Activated naive CD8-positive, alpha-beta T cell treated with anti-CD3 and anti-CD28 coated beads, Interleukin-2, amount 10 ng/mL, durations not matched to agents 7 days and 5 days (primary cell): ENCODE results near the gene NID2. TPM values are rescaled to one million over a fixed set of nuclear protein-coding genes. Genes with fewer than 3 reads are reported as not detected.
A peak's percentile ranks its signal among the peaks of the same experiment; 100 is the strongest.

Experiments used
- ATAC-seq: fragments of 150-1000 bp; cut with Tn5 transposase; one replicate; pipeline ENCODE4 v1.10.0; 2021; ENCODE audit warnings: low read depth, moderate library complexity
- POLR2A ChIA-PET: fragments of 350-600 bp; sonication (Branson Sonifier 250); formaldehyde crosslinking; loops from one replicate; lab custom pipeline; 2021; ENCODE audit warnings: antibody characterized with exemption; lab: Charles Lee
- DNase-seq: peaks from one replicate; pipeline ENCODE4 v3.0.0; 2021
- H3K27ac Mint-ChIP-seq: one replicate; pipeline ENCODE4 v1.8.0; 2022; ENCODE audit warnings: mild to moderate bottlenecking, mixed read lengths
- H3K27me3 Mint-ChIP-seq: one replicate; pipeline ENCODE4 v1.8.0; 2022; ENCODE audit warnings: mild to moderate bottlenecking, moderate library complexity, mixed read lengths
- H3K36me3 Mint-ChIP-seq: one replicate; pipeline ENCODE4 v1.8.0; 2021; ENCODE audit warnings: mild to moderate bottlenecking, mixed read lengths
- H3K4me1 Mint-ChIP-seq: one replicate; pipeline ENCODE4 v1.8.0; 2021; ENCODE audit warnings: mixed read lengths
- H3K4me3 Mint-ChIP-seq: one replicate; pipeline ENCODE4 v1.8.0; 2022; ENCODE audit warnings: mild to moderate bottlenecking, moderate library complexity, mixed read lengths
- H3K9me3 Mint-ChIP-seq: one replicate; pipeline ENCODE4 v1.8.0; 2021; ENCODE audit warnings: mixed read lengths
- total RNA-seq, 2 experiments: library from RNA; stranded (reverse); gene quantifications; one replicate each; pipeline ENCODE4 v1.2.3, GENCODE V29; 2021

NID2 gene
- total RNA-seq, 2 experiments from 2014 or later: 0.20 to 0.36 TPM

- H3K27me3 Mint-ChIP-seq: no peaks in the 10 kb centered on the region
- no peak for ATAC-seq
- DNase-seq: no peak
- H3K4me3 Mint-ChIP-seq: peak overlapping the region; percentile 88
- POLR2A ChIA-PET: no interaction called here
- H3K27ac Mint-ChIP-seq: peak overlapping the region; percentile 96
- no peaks in the 10 kb centered on the region for H3K9me3 Mint-ChIP-seq
- peaks cover 6% of the 10 kb centered on the region for H3K36me3 Mint-ChIP-seq
- peaks cover 30% of the 10 kb centered on the region for H3K4me1 Mint-ChIP-seq
Measured at GRCh38 chr14:51990488-51990887, 78.4 kb downstream of the NID2 start.

- POLR2A ChIA-PET: interaction anchor here (1.0 kb wide), 2 partner anchors 129 to 143 kb away, joined by 3 read pairs; partner anchors contain the start of gene GNG2
- peak within 1 kb of the TSS; percentile 88 for H3K4me3 Mint-ChIP-seq
- H3K27ac Mint-ChIP-seq: peak within 1 kb of the TSS; percentile 96
- H3K27me3 Mint-ChIP-seq: no peaks in the 10 kb centered on the region
- DNase-seq: peak; percentile 94
- peak; percentile 97 for ATAC-seq
- H3K9me3 Mint-ChIP-seq: no peaks in the 10 kb centered on the region
- peaks cover 25% of the 10 kb centered on the region for H3K4me1 Mint-ChIP-seq
- H3K36me3 Mint-ChIP-seq: peaks cover 4% of the 10 kb centered on the region
Measured at GRCh38 chr14:51989293-51990234, 79.3 kb downstream of the NID2 start, which contains the start of gene RTRAF. TSS of gene RTRAF (plus strand) at chr14:51989546. CDS start at chr14:51989640, 94 bp downstream.

GRCh38 chr14:51988221-51988620, 80.6 kb downstream of the NID2 start:
- Mint-ChIP-seq H3K9me3 (peaks cover 2% of the 10 kb centered on the region), H3K4me1 (peaks cover 19% of the 10 kb centered on the region), H3K36me3 (peaks cover 2% of the 10 kb centered on the region), H3K27ac (no peak overlapping the region), H3K4me3 (peak overlapping the region; percentile 88), H3K27me3 (no peaks in the 10 kb centered on the region)
- DNase-seq (no peak), ATAC-seq (no peak)
- POLR2A ChIA-PET: no interaction called here

DNA sequence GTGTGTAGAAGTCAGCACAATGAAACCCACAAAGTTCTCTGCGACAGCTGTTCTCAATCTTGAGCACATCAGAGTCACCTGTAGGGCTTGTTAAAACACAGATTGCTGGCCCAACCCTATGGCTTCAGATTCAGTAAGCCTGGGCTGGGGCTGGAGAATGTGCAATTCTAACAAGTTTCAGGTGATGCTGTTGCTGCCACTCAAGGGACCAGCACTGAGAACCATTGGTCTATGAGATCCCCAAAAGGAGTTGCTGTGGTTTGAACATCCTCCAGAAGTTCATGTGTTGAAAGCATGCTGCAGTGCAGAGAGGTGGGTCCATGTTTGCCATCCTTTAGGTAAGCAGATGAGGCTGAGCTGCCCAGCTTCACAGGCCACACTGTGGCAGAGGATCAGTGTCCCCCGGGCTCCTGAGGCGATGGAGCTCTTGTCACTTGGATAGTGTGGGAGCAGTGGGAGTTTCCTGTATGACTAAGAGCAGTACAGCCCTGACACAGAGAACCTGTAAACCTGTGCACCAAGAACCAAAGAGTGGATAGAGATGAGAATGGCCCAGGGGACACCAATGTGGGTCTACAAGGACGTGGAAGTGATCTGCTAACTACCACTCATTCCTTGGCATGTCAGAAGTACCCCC, 87.5 kb downstream of the NID2 start:
- DNase-seq (no peak), ATAC-seq (peak; percentile 46)
- Mint-ChIP-seq H3K36me3 (peaks cover 4% of the 10 kb centered on the region), H3K4me3 (no peak overlapping the region), H3K9me3 (peaks cover 2% of the 10 kb centered on the region), H3K4me1 (peaks cover 13% of the 10 kb centered on the region), H3K27me3 (peaks cover 1% of the 10 kb centered on the region), H3K27ac (no peak overlapping the region)
- POLR2A ChIA-PET: no interaction called here

- peaks cover 2% of the 10 kb centered on the region for H3K9me3 Mint-ChIP-seq
- H3K4me3 Mint-ChIP-seq: no peak overlapping the region
- no peak overlapping the region for H3K27ac Mint-ChIP-seq
- peaks cover 13% of the 10 kb centered on the region for H3K4me1 Mint-ChIP-seq
- DNase-seq (peak; percentile 78), ATAC-seq (peak; percentile 61)
- POLR2A ChIA-PET: interaction anchor here (1.4 to 1.5 kb wide), 2 partner anchors 112 to 119 kb away, joined by 3 to 4 read pairs; partner anchors contain the start of gene GNG2
- peaks cover 1% of the 10 kb centered on the region for H3K27me3 Mint-ChIP-seq
- peaks cover 4% of the 10 kb centered on the region for H3K36me3 Mint-ChIP-seq
Measured at GRCh38 chr14:51979088-51979709, 89.7 kb downstream of the NID2 start.

DNA sequence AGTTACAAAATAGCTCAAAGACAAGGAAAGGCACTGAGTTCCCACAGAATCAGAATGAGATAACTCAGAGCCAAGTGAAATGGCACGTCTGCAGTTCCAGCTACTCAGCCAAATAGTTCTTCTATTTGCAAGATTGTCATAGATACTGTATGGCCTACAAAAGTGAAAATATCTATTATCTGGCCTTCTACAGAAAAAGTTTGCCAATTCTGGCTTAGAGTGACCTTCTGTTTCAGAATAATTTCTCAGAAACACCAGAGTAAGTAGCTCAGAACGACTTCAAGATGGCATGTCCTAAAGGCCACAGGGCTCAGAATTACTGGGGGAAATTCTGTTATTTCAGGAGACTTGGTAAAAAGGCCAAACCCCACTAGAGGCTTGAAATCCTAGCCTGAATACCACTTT, 90.2 kb downstream of the NID2 start:
- Mint-ChIP-seq H3K9me3 (no peaks in the 10 kb centered on the region), H3K4me3 (no peak overlapping the region), H3K4me1 (peaks cover 13% of the 10 kb centered on the region), H3K27ac (no peak overlapping the region), H3K36me3 (peaks cover 2% of the 10 kb centered on the region), H3K27me3 (peaks cover 1% of the 10 kb centered on the region)
- DNase-seq: no peak
- POLR2A ChIA-PET: interaction anchor here (1.4 to 1.5 kb wide), 2 partner anchors 111 to 119 kb away, joined by 3 to 4 read pairs; partner anchors contain the start of gene GNG2
- no peak for ATAC-seq

DNA sequence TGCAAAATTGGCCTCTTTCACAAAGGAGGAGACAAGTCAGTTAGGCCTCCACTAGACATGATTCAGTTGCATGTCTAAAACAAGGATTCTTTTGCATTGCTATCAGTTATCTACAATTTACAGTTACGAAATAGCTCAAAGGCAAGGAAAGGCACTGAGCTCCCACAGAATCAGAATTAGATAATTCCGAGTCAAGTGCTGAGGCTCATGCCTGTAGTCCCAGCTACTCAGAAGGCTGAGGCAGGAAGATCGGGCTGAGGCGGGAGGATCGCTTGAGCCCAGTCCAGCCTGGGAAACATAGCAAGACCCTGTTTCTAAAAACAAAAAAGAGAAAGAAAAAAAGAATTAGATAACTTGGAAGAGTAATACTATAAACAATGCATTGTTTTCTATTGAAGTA, 91.8 kb downstream of the NID2 start:
- H3K9me3 Mint-ChIP-seq: no peaks in the 10 kb centered on the region
- POLR2A ChIA-PET: no interaction called here

DNA sequence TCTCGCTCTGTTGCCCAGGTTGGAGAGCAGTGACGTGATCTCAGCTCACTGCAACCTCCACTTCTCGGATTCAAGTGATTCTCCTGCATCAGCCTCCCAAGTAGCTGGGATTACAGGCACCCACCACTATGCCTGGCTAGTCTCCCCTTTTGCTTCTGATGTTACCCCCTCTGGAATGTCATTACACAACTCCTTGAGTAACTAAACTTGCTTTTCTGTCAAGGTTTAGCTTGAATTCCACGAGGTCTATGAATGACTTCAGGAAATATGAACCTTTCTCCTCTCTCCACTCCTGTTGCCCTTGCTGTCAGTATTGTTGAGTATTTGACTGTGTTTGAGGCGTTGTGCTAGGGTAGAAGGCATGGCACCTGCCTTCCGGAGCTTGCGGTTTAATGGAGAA, 96.3 kb downstream of the NID2 start:
- peak overlapping the region; percentile 21 for H3K27ac Mint-ChIP-seq
- peaks cover 12% of the 10 kb centered on the region for H3K36me3 Mint-ChIP-seq
- no peak for DNase-seq
- no peak overlapping the region for H3K4me3 Mint-ChIP-seq
- H3K4me1 Mint-ChIP-seq: no peaks in the 10 kb centered on the region
- POLR2A ChIA-PET: interaction anchor here (0.7 kb wide), 1 partner anchor 11 kb away, joined by 3 read pairs; no protein-coding TSS in a partner anchor
- ATAC-seq: no peak
- H3K27me3 Mint-ChIP-seq: no peaks in the 10 kb centered on the region
- H3K9me3 Mint-ChIP-seq: no peaks in the 10 kb centered on the region

More for the DNA sequence above, 91.8 kb downstream of the NID2 start:
- no peak for DNase-seq
- H3K36me3 Mint-ChIP-seq: peaks cover 2% of the 10 kb centered on the region
- no peak overlapping the region for H3K4me3 Mint-ChIP-seq
- peaks cover 13% of the 10 kb centered on the region for H3K4me1 Mint-ChIP-seq
- peaks cover 1% of the 10 kb centered on the region for H3K27me3 Mint-ChIP-seq
- ATAC-seq: no peak
- no peak overlapping the region for H3K27ac Mint-ChIP-seq

- Mint-ChIP-seq H3K4me1 (no peaks in the 10 kb centered on the region), H3K27ac (no peak overlapping the region), H3K36me3 (peaks cover 16% of the 10 kb centered on the region), H3K4me3 (no peak overlapping the region), H3K27me3 (no peaks in the 10 kb centered on the region), H3K9me3 (no peaks in the 10 kb centered on the region)
- no peak for ATAC-seq
- POLR2A ChIA-PET: no interaction called here
- DNase-seq: no peak
Measured at GRCh38 chr14:51969852-51970540, 98.9 kb downstream of the NID2 start.

DNA sequence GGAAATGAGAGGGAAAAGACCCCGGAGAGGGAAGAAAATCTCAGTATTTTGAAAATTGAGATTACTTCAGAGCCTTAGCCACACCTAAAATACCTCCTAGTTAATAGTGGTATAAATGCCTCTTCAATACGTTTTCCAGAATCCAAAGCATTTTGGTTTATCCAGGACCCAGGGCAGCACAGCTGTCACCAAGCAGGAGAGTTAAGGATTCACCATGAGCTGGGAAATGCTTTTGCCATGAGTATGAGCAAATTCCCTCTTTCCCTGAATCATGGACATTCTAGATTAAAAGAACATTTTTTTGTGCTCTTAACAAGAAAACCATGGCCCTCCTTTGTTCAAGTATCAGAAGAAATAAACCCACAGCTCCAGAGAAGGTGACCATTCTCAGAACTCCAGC, 101.3 kb downstream of the NID2 start:
- Mint-ChIP-seq H3K9me3 (no peaks in the 10 kb centered on the region), H3K4me1 (peaks cover 11% of the 10 kb centered on the region), H3K36me3 (peaks cover 28% of the 10 kb centered on the region), H3K27me3 (no peaks in the 10 kb centered on the region), H3K4me3 (no peak overlapping the region), H3K27ac (no peak overlapping the region)
- DNase-seq (no peak), ATAC-seq (no peak)
- POLR2A ChIA-PET: no interaction called here

- H3K27ac Mint-ChIP-seq: peak overlapping the region; percentile 49
- H3K36me3 Mint-ChIP-seq: peaks cover 49% of the 10 kb centered on the region
- peaks cover 30% of the 10 kb centered on the region for H3K4me1 Mint-ChIP-seq
- no peak for ATAC-seq
- DNase-seq: no peak
- H3K9me3 Mint-ChIP-seq: peaks cover 10% of the 10 kb centered on the region
- H3K4me3 Mint-ChIP-seq: peak overlapping the region; percentile 33
- POLR2A ChIA-PET: interaction anchor here (0.9 kb wide), 1 partner anchor 116 kb away, joined by 3 read pairs; no protein-coding TSS in a partner anchor
- H3K27me3 Mint-ChIP-seq: no peaks in the 10 kb centered on the region
Measured at GRCh38 chr14:51963286-51963685, 105.6 kb downstream of the NID2 start.

DNA sequence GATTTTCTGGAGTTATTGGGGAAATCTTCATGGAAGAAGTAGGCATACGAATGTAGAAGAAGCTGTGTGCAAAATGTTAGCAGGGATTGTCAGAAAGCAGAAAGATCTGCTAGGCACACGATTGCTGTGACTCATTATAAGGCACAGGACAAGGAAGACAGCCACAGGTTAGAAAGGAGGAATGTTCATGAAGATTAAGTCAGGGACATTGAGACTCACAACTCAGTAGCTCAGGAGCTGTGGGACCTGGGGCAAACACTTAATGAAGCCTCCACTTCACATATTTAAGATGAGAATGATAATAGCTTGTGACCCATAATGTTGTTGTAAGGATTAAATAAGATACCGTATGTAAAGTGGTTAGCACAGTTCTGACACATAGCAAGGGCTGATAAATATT, 106.1 kb downstream of the NID2 start:
- H3K9me3 Mint-ChIP-seq: peaks cover 10% of the 10 kb centered on the region
- POLR2A ChIA-PET: interaction anchor here (0.9 kb wide), 1 partner anchor 115 kb away, joined by 3 read pairs; no protein-coding TSS in a partner anchor
- peaks cover 54% of the 10 kb centered on the region for H3K36me3 Mint-ChIP-seq
- no peaks in the 10 kb centered on the region for H3K27me3 Mint-ChIP-seq
- H3K4me3 Mint-ChIP-seq: no peak overlapping the region
- DNase-seq (no peak), ATAC-seq (no peak)
- peaks cover 30% of the 10 kb centered on the region for H3K4me1 Mint-ChIP-seq
- H3K27ac Mint-ChIP-seq: no peak overlapping the region
